Measurements from ENCODE around the gene STIL. TPM values are rescaled to one million over a fixed set of nuclear protein-coding genes. Genes with fewer than 3 reads are reported as not detected.
A peak's percentile ranks its signal among the peaks of the same experiment; 100 is the strongest.

The STIL gene
- total RNA-seq, 2 donors from 2014 or later = 39.3 to 48.0 TPM

DNA sequence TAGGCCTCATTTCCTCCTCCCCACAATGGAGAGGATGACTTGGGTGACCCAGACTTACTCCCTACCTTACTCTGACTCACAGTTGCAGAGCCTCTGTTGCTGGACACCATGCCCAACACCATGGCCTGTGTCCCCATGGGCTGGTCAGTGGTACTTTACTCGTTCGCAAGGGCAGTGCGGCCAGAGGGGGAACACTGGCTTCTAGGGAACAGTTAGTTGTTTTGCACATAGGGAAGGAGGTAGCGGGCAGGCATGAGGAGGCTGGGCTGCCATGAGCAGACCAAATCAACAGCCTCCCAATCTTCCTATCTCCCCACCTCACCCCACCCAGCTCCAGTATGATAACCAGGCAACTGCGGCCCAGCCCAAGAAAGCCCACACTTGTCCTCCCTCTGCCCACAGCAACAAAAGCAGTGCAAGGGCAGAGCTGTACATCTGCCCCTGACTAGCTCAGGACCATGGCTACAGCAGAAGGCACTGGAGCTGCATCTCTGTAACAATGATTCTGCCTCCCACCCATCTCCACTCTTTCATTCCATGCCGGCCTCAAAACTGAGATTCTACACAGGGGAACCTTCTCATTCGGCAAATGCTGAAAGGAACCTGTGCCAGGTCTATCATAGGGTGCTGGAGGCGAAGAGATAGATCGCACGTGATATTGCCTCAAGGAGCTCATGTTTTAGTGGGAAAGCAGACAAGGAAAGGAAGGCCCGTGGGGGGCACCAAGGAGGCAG, 100.5 kb downstream of the STIL start:
- no peaks in the 10 kb centered on the region for H3K9me3 ChIP-seq (ENCODE audit: control insufficient read depth, low read length)
- H3K36me3 ChIP-seq (ENCODE audit: control insufficient read depth, insufficient read depth, low read length) = no peaks in the 10 kb centered on the region
- Mint-ChIP-seq H3K4me3 (no peak overlapping the region), H3K27ac (no peak overlapping the region), H3K36me3 (ENCODE audit: low read depth) (no peaks in the 10 kb centered on the region), H3K9me3 (no peaks in the 10 kb centered on the region), H3K27me3 (ENCODE audit: insufficient read depth) (peaks cover 38% of the 10 kb centered on the region), H3K4me1 (peaks cover 7% of the 10 kb centered on the region)
- no peak overlapping the region for H3K4me3 ChIP-seq (ENCODE audit: low read length)
- WGBS, 2 experiments (ENCODE audit: insufficient coverage in 1 of 2, insufficient read length in 1 of 2) = 64% methylated on average over 6 to 11 of the region's 11 CpGs
- H3K27me3 ChIP-seq (ENCODE audit: control insufficient read depth, insufficient read depth, low read length, poor library complexity, severe bottlenecking) = peaks cover 25% of the 10 kb centered on the region
- H3K4me1 ChIP-seq (ENCODE audit: control insufficient read depth, insufficient read depth, low read length) = no peaks in the 10 kb centered on the region
- no peak overlapping the region for H3K9ac ChIP-seq (ENCODE audit: extremely low read depth, low read length, poor library complexity, severe bottlenecking)
- TF ChIP-seq, protein P1, sequence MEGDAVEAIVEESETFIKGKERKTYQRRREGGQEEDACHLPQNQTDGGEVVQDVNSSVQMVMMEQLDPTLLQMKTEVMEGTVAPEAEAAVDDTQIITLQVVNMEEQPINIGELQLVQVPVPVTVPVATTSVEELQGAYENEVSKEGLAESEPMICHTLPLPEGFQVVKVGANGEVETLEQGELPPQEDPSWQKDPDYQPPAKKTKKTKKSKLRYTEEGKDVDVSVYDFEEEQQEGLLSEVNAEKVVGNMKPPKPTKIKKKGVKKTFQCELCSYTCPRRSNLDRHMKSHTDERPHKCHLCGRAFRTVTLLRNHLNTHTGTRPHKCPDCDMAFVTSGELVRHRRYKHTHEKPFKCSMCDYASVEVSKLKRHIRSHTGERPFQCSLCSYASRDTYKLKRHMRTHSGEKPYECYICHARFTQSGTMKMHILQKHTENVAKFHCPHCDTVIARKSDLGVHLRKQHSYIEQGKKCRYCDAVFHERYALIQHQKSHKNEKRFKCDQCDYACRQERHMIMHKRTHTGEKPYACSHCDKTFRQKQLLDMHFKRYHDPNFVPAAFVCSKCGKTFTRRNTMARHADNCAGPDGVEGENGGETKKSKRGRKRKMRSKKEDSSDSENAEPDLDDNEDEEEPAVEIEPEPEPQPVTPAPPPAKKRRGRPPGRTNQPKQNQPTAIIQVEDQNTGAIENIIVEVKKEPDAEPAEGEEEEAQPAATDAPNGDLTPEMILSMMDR (conservative IDR thresholded peaks at IDR 0.05) = no peak
- no peak overlapping the region for H3K27ac ChIP-seq (ENCODE audit: low read depth, low read length)
- peak; percentile 25 for DNase-seq

- no peak overlapping the region for H3K4me3 Mint-ChIP-seq
- Histone ChIP-seq H3K4me1 (ENCODE audit: control insufficient read depth, insufficient read depth, low read length) (no peaks in the 10 kb centered on the region), H3K27me3 (ENCODE audit: control insufficient read depth, insufficient read depth, low read length, poor library complexity, severe bottlenecking) (peaks cover 25% of the 10 kb centered on the region), H3K9me3 (ENCODE audit: control insufficient read depth, low read length) (no peaks in the 10 kb centered on the region), H3K36me3 (ENCODE audit: control insufficient read depth, insufficient read depth, low read length) (no peaks in the 10 kb centered on the region), H3K9ac (ENCODE audit: extremely low read depth, low read length, poor library complexity, severe bottlenecking) (no peak overlapping the region), H3K27ac (ENCODE audit: low read depth, low read length) (no peak overlapping the region), H3K4me3 (ENCODE audit: low read length) (no peak overlapping the region)
- peak; percentile 38 for DNase-seq
- no peak overlapping the region for H3K27ac Mint-ChIP-seq
- TF ChIP-seq, protein P1 (conservative IDR thresholded peaks at IDR 0.05) = no peak
- H3K27me3 Mint-ChIP-seq (ENCODE audit: insufficient read depth) = peaks cover 39% of the 10 kb centered on the region
- H3K36me3 Mint-ChIP-seq (ENCODE audit: low read depth) = no peaks in the 10 kb centered on the region
- H3K9me3 Mint-ChIP-seq = no peaks in the 10 kb centered on the region
- peaks cover 8% of the 10 kb centered on the region for H3K4me1 Mint-ChIP-seq
- 84 to 92% methylated on average over 4 of the region's 4 CpGs for WGBS, 2 experiments (ENCODE audit: insufficient coverage in 1 of 2, insufficient read length in 1 of 2)
Observed at GRCh38 chr1:47212636-47213229, 101.2 kb downstream of the STIL start.

GRCh38 chr1:47211796-47212269, 102.1 kb downstream of the STIL start:
- H3K4me3 Mint-ChIP-seq = no peak overlapping the region
- WGBS, 2 experiments (ENCODE audit: insufficient coverage in 1 of 2, insufficient read length in 1 of 2) = 76 to 92% methylated on average over 1 to 9 of the region's 9 CpGs
- H3K27ac Mint-ChIP-seq = no peak overlapping the region
- Histone ChIP-seq H3K27ac (ENCODE audit: low read depth, low read length) (no peak overlapping the region), H3K9ac (ENCODE audit: extremely low read depth, low read length, poor library complexity, severe bottlenecking) (no peak overlapping the region), H3K4me3 (ENCODE audit: low read length) (no peak overlapping the region), H3K36me3 (ENCODE audit: control insufficient read depth, insufficient read depth, low read length) (no peaks in the 10 kb centered on the region), H3K27me3 (ENCODE audit: control insufficient read depth, insufficient read depth, low read length, poor library complexity, severe bottlenecking) (peaks cover 25% of the 10 kb centered on the region), H3K9me3 (ENCODE audit: control insufficient read depth, low read length) (no peaks in the 10 kb centered on the region), H3K4me1 (ENCODE audit: control insufficient read depth, insufficient read depth, low read length) (no peaks in the 10 kb centered on the region)
- H3K36me3 Mint-ChIP-seq (ENCODE audit: low read depth) = no peaks in the 10 kb centered on the region
- H3K9me3 Mint-ChIP-seq = no peaks in the 10 kb centered on the region
- TF ChIP-seq, protein P1 (conservative IDR thresholded peaks at IDR 0.05) = no peak
- H3K4me1 Mint-ChIP-seq = peaks cover 8% of the 10 kb centered on the region
- peaks cover 39% of the 10 kb centered on the region for H3K27me3 Mint-ChIP-seq (ENCODE audit: insufficient read depth)
- peak; percentile 61 for DNase-seq

Measured in endodermal cell (in vitro differentiated cells).